Measurements from ENCODE around the gene ZFYVE9. TPM values are rescaled to one million over a fixed set of nuclear protein-coding genes. Genes with fewer than 3 reads are reported as not detected.
"Not testable (repeated sequence)": the region's sequence is repeated elsewhere in the genome, so short reads cannot be mapped to it uniquely, and the experiment has no call there.

The ZFYVE9 gene
- total RNA-seq, 4 donors from 2014 or later = 22.8 to 37.0 (median 28.2) TPM

DNA sequence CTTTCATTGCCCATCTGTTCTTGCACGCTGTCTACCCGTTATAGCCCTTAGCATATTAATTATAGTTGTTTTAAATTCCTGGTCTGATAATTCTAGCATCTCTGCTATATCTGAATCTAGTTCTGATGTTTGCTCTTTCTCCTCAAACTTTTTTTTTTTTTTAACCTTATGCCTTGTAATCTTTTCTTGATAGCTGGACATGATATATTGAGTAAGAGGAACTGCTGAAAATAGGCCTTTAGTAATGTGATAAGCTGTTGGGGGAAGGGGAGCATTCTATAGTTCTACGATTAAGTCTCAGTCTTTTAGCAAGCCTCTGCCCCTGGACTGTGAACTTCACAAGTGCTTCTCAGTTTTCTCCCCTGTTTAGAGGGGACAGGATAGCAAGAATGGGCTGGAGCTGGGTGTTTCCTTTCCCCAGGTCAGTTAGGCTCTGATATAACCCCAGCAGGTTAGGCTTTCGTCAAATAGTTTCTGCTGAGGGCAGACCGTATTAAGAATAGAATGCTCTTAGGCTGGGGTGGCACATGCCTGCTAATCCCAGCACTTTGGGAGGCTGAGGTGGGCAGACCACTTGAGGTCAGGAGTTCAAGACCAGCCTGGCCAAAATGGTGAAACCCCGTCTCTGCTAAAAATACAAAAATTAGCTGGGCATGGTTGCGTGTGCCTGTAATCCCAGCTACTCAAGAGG is 62.2 kb downstream of the ZFYVE9 start:
- DNase-seq = no peak
- Histone ChIP-seq H3K4me3 (no peak overlapping the region), H3K27ac (no peak overlapping the region), H3K27me3 (no peaks in the 10 kb centered on the region), H3K9me3 (no peaks in the 10 kb centered on the region), H3K36me3 (no peaks in the 10 kb centered on the region), H3K4me1 (no peaks in the 10 kb centered on the region)
- WGBS, 2 donors (ENCODE audit: low coverage in 1 of 2) = 89 to 100% methylated on average over 3 to 7 of the region's 7 CpGs
- in situ Hi-C loops (cut with MboI; ENCODE audit: low pct_ligation_motif_present in 1 of 4, low pct_unique_long_range_greater_than_20kb in 1 of 4, low sequenced_read_pairs in 3 of 4) (no loop called here), intact Hi-C loops (cut with DNase I; ENCODE audit: low total_unique reads) (no loop called here)
- TF ChIP-seq POLR2A (IDR thresholded peaks at IDR 0.05) (no peak), EP300 (IDR thresholded peaks at IDR 0.05; ENCODE audit: low read depth) (no peak), POLR2AphosphoS5 (IDR thresholded peaks at IDR 0.05) (no peak), CTCF (IDR thresholded peaks at IDR 0.05) (no peak)

DNA sequence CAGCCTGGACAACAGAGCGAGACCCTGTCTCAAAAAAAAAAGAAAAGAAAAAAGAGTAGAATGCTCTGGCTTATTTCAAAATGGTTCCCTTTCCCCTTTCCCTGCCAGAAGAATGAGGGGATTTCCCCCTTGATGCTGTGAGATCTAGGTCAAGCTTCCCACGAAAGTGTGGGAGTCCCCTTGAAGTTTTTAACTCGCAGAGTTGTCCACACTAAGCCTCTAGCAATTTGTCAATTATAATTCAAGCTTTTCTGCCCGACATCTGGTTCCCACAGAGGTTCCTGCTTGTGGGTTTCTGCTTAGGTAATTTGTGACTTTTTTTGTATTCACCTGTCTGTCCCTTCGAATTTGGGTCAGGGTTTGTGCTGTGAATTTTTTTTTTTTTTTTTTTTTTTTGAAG is 62.8 kb downstream of the ZFYVE9 start:
- DNase-seq = no peak
- in situ Hi-C loops (cut with MboI; ENCODE audit: low pct_ligation_motif_present in 1 of 4, low pct_unique_long_range_greater_than_20kb in 1 of 4, low sequenced_read_pairs in 3 of 4) = no loop called here
- H3K4me3 ChIP-seq = no peak overlapping the region
- 63 to 73% methylated on average over 4 to 5 of the region's 5 CpGs for WGBS, 2 donors (ENCODE audit: low coverage in 1 of 2)
- no peaks in the 10 kb centered on the region for H3K9me3 ChIP-seq
- no peaks in the 10 kb centered on the region for H3K36me3 ChIP-seq
- H3K4me1 ChIP-seq = no peaks in the 10 kb centered on the region
- no peak for TF ChIP-seq POLR2AphosphoS5 (IDR thresholded peaks at IDR 0.05)
- no peak for TF ChIP-seq EP300 (IDR thresholded peaks at IDR 0.05; ENCODE audit: low read depth)
- no peak for TF ChIP-seq POLR2A (IDR thresholded peaks at IDR 0.05)
- no peak for TF ChIP-seq CTCF (IDR thresholded peaks at IDR 0.05)
- no peaks in the 10 kb centered on the region for H3K27me3 ChIP-seq
- intact Hi-C loops (cut with DNase I; ENCODE audit: low total_unique reads) = no loop called here
- H3K27ac ChIP-seq = no peak overlapping the region

GRCh38 chr1:52206686-52207085 is 64.8 kb downstream of the ZFYVE9 start:
- H3K9me3 ChIP-seq; H3K27me3 ChIP-seq; in situ Hi-C loops (cut with MboI; ENCODE audit: low pct_ligation_motif_present in 1 of 4, low pct_unique_long_range_greater_than_20kb in 1 of 4, low sequenced_read_pairs in 3 of 4); DNase-seq; H3K4me3 ChIP-seq; H3K27ac ChIP-seq; H3K4me1 ChIP-seq; H3K36me3 ChIP-seq; intact Hi-C loops (cut with DNase I; ENCODE audit: low total_unique reads): not testable (repeated sequence)
- WGBS, 2 donors (ENCODE audit: low coverage in 1 of 2) = 57 to 94% methylated on average over 1 to 8 of the region's 8 CpGs

GRCh38 chr1:52209429-52209828 is 67.5 kb downstream of the ZFYVE9 start:
- no peaks in the 10 kb centered on the region for H3K36me3 ChIP-seq
- 83% methylated on average over 2 of the region's 2 CpGs for WGBS, 2 donors (ENCODE audit: low coverage in 1 of 2)
- H3K4me1 ChIP-seq = no peaks in the 10 kb centered on the region
- TF ChIP-seq EP300 (IDR thresholded peaks at IDR 0.05; ENCODE audit: low read depth) = no peak
- no peak for TF ChIP-seq POLR2AphosphoS5 (IDR thresholded peaks at IDR 0.05)
- no peak for TF ChIP-seq POLR2A (IDR thresholded peaks at IDR 0.05)
- no peak for TF ChIP-seq CTCF (IDR thresholded peaks at IDR 0.05)
- H3K27ac ChIP-seq = no peak overlapping the region
- no peaks in the 10 kb centered on the region for H3K27me3 ChIP-seq
- no peak overlapping the region for H3K4me3 ChIP-seq
- intact Hi-C loops (cut with DNase I; ENCODE audit: low total_unique reads) (no loop called here), in situ Hi-C loops (cut with MboI; ENCODE audit: low pct_ligation_motif_present in 1 of 4, low pct_unique_long_range_greater_than_20kb in 1 of 4, low sequenced_read_pairs in 3 of 4) (no loop called here)
- no peak for DNase-seq
- H3K9me3 ChIP-seq = no peaks in the 10 kb centered on the region

DNA sequence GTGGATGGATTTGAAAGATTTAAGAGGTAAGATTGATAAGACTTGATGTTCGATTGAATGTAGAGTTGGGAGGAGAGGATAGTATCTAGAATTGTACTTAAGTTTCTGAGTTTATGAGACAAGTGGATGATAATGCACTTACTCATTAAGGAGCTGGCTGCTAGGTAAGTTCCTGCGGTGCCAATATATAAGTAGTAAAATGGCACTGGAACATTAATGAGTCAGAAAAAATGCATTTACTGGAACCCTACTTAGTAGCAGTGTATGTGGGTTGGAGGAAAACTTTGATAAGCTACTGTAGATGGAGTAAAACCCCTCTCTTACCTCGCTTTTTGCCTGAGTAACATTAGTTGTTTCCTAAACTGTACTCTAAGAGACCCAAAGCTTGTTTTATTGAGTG is 68.2 kb downstream of the ZFYVE9 start:
- intact Hi-C loops (cut with DNase I; ENCODE audit: low total_unique reads) (no loop called here), in situ Hi-C loops (cut with MboI; ENCODE audit: low pct_ligation_motif_present in 1 of 4, low pct_unique_long_range_greater_than_20kb in 1 of 4, low sequenced_read_pairs in 3 of 4) (no loop called here)
- WGBS, 2 donors (ENCODE audit: low coverage in 1 of 2) = 88 to 92% methylated on average over 1 to 3 of the region's 3 CpGs
- DNase-seq = no peak
- Histone ChIP-seq H3K27me3 (no peaks in the 10 kb centered on the region), H3K36me3 (no peaks in the 10 kb centered on the region), H3K4me3 (no peak overlapping the region), H3K27ac (no peak overlapping the region), H3K4me1 (no peaks in the 10 kb centered on the region), H3K9me3 (no peaks in the 10 kb centered on the region)
- TF ChIP-seq POLR2A (IDR thresholded peaks at IDR 0.05) (no peak), EP300 (IDR thresholded peaks at IDR 0.05; ENCODE audit: low read depth) (no peak), POLR2AphosphoS5 (IDR thresholded peaks at IDR 0.05) (no peak), CTCF (IDR thresholded peaks at IDR 0.05) (no peak)

Data from transverse colon (tissue), 4 donors.